ENCODE results near the gene UQCRHL.

The UQCRHL gene

DNA sequence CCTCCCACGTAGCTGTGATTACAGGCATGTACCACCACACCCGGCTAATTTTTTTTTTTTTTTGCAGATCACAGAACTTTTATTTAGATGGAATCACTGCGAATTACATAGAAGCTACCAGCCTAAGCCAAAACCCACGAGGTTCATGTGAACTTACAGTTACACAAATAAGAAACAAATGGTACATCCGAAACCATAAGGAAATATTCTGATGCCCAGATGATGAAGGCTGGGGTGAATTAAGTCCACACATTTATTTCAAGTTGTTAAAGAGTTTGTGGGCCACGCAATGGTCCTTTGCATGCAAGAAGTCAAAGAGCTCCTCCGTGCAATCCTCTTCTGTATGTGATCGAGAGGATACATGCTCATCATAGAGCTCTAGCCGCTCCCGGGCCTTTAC is 328 bp downstream of the UQCRHL start:
- no peaks in the 10 kb centered on the region for H3K36me3 ChIP-seq (ENCODE audit: control insufficient read depth in 1 of 2, insufficient read depth in 2 of 2, low read length in 2 of 2)
- H3K27me3 ChIP-seq (ENCODE audit: low read depth, low read length) = no peaks in the 10 kb centered on the region
- no peaks in the 10 kb centered on the region for H3K9me3 ChIP-seq (ENCODE audit: control insufficient read depth in 1 of 2, low read length in 2 of 2)
- no peak overlapping the region for H3K27ac ChIP-seq (ENCODE audit: low read length)
- no peak overlapping the region for H3K4me3 ChIP-seq (ENCODE audit: low read depth in 1 of 2, low read length in 2 of 2)
- no peaks in the 10 kb centered on the region for H3K4me1 ChIP-seq (ENCODE audit: control insufficient read depth in 1 of 2, insufficient read depth in 2 of 2, low read length in 2 of 2)

DNA sequence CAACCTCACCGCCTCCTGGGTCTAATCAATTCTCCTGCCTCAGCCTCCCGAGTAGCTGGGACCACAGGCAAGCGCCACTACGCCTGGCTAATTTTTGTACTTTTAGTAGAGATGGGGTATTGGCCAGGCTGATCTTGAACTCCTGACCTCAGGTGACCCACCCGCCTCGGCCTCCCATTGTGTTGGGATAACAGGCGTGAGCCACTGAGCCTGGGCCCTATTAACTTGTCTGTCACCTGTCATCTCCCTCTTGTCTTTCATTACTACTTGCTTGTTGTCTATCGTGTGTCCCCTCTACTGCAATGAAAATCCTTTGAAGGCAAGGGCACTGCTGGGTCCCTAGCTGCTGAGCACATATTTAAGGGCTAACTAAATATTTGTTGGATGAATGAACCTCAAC is 3.4 kb downstream of the UQCRHL start:
- no peaks in the 10 kb centered on the region for H3K27me3 ChIP-seq (ENCODE audit: low read depth, low read length)

DNA sequence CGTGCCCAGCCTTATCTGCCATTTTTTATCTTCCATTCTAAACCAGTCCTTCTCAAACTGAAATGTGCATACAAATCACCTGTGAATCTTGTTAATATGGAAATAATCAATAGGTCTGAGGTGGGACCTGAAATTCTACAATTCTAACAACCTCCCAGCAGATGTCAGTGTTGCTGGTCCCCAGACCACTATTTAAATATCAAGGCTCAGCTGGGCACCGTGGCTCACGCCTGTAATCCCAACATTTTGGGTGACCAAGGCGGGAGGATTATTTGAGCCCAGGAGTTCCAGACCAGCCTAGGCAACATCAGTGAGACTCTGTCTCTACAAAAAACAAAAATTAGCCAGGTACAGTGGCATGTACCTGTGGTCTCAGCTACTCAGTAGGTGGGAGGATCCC is 4.1 kb downstream of the UQCRHL start:
- Histone ChIP-seq H3K27me3 (ENCODE audit: low read depth, low read length) (no peaks in the 10 kb centered on the region), H3K27ac (ENCODE audit: low read length) (no peak overlapping the region), H3K9me3 (ENCODE audit: control insufficient read depth in 1 of 2, low read length in 2 of 2) (no peaks in the 10 kb centered on the region), H3K4me1 (ENCODE audit: control insufficient read depth in 1 of 2, insufficient read depth in 2 of 2, low read length in 2 of 2) (peaks cover 19 to 23% of the 10 kb centered on the region in 2 donors), H3K36me3 (ENCODE audit: control insufficient read depth in 1 of 2, insufficient read depth in 2 of 2, low read length in 2 of 2) (no peaks in the 10 kb centered on the region), H3K4me3 (ENCODE audit: low read depth in 1 of 2, low read length in 2 of 2) (no peak overlapping the region)

More for the DNA sequence above, 3.4 kb downstream of the UQCRHL start:
- Histone ChIP-seq H3K27ac (ENCODE audit: low read length) (no peak overlapping the region), H3K4me1 (ENCODE audit: control insufficient read depth in 1 of 2, insufficient read depth in 2 of 2, low read length in 2 of 2) (peaks cover 18 to 19% of the 10 kb centered on the region in 2 donors), H3K36me3 (ENCODE audit: control insufficient read depth in 1 of 2, insufficient read depth in 2 of 2, low read length in 2 of 2) (no peaks in the 10 kb centered on the region), H3K9me3 (ENCODE audit: control insufficient read depth in 1 of 2, low read length in 2 of 2) (no peaks in the 10 kb centered on the region), H3K4me3 (ENCODE audit: low read depth in 1 of 2, low read length in 2 of 2) (no peak overlapping the region)

DNA sequence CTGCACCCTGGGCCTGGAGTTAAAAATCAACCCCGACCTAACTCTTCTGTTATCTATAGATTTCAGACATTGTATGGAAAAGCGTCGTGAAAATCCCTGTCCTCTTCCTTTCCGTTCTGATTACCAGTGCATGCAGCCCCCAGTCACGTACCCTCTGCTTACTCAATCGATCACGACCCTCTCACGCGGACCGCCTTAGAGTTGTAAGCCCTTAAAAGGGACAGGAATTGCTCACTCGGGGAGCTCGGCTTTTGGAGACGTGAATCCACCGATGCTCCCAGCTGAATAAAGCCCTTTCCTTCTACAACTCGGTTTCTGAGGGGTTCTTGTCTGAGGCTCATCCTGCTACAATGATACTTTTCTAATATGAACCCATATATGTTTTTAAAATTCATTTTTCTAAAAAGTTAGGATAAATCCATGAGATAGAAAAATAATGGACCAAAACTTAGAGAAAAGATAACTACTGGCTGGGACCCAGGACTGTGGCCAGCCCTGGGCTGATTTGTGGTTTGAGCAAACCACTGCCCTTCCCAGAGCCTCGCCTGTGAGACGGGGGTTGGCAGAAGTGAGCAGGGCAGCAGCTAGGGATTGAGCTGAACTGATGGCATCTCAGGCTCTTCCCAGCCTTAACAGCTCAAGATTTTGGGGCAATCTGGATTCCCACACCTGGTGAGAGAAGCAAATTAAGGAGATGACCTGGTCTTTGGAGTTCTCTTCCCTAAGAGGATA is 5.0 kb downstream of the UQCRHL start:
- Histone ChIP-seq H3K27ac (ENCODE audit: low read length) (no peak overlapping the region), H3K4me1 (ENCODE audit: control insufficient read depth in 1 of 2, insufficient read depth in 2 of 2, low read length in 2 of 2) (peaks cover 19 to 23% of the 10 kb centered on the region in 2 donors), H3K27me3 (ENCODE audit: low read depth, low read length) (no peaks in the 10 kb centered on the region), H3K9me3 (ENCODE audit: control insufficient read depth in 1 of 2, low read length in 2 of 2) (no peaks in the 10 kb centered on the region), H3K4me3 (ENCODE audit: low read depth in 1 of 2, low read length in 2 of 2) (no peak overlapping the region), H3K36me3 (ENCODE audit: control insufficient read depth in 1 of 2, insufficient read depth in 2 of 2, low read length in 2 of 2) (no peaks in the 10 kb centered on the region)

DNA sequence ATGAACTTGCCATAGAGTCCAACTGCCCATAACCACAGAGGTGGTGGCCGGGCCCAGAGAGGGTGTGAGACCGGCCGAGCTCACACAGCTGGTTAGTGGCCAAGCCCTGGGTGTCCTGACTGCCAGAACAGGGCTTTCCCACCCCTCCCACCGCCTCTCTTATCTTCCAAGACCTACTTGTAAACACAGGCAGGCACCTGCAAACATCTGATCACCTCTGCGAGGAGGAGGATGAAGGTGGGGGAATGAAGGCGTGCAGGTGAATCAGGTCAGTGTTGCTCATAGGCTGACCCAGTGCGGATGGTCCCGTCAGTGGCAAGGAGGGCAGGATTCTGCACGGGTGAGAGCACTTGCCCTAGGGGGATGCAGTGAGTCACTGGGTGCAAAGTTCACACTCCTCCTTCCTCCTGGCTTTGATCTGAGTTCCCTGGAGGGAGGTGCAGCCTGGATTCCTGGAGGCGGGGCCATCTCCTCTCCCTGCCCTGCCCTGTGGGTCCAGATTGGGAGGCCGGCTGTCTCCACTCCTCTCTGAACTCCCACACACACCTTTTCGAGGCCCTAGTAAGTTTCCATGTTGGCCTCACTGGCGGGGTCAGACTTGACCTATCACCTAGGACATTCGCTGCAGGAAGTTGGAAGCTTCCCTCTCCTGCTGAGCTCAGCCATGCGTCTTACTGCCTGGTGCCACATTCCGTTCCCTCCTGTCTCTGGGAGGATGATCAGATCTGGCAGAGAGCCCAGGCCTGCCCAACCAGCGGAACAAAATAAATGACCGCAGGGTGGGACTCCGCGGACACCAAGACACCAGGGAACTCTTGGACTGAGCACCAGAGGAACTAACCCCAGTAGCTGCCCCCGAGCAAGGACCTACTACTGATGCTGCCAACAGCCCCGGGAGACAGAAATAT is 7.3 kb downstream of the UQCRHL start:
- Histone ChIP-seq H3K36me3 (ENCODE audit: control insufficient read depth in 1 of 2, insufficient read depth in 2 of 2, low read length in 2 of 2) (no peaks in the 10 kb centered on the region), H3K4me3 (ENCODE audit: low read depth in 1 of 2, low read length in 2 of 2) (no peak overlapping the region), H3K9me3 (ENCODE audit: control insufficient read depth in 1 of 2, low read length in 2 of 2) (no peaks in the 10 kb centered on the region), H3K4me1 (ENCODE audit: control insufficient read depth in 1 of 2, insufficient read depth in 2 of 2, low read length in 2 of 2) (peaks cover 23 to 24% of the 10 kb centered on the region in 2 donors), H3K27me3 (ENCODE audit: low read depth, low read length) (no peaks in the 10 kb centered on the region), H3K27ac (ENCODE audit: low read length) (peak overlapping the region; percentile 63)

DNA sequence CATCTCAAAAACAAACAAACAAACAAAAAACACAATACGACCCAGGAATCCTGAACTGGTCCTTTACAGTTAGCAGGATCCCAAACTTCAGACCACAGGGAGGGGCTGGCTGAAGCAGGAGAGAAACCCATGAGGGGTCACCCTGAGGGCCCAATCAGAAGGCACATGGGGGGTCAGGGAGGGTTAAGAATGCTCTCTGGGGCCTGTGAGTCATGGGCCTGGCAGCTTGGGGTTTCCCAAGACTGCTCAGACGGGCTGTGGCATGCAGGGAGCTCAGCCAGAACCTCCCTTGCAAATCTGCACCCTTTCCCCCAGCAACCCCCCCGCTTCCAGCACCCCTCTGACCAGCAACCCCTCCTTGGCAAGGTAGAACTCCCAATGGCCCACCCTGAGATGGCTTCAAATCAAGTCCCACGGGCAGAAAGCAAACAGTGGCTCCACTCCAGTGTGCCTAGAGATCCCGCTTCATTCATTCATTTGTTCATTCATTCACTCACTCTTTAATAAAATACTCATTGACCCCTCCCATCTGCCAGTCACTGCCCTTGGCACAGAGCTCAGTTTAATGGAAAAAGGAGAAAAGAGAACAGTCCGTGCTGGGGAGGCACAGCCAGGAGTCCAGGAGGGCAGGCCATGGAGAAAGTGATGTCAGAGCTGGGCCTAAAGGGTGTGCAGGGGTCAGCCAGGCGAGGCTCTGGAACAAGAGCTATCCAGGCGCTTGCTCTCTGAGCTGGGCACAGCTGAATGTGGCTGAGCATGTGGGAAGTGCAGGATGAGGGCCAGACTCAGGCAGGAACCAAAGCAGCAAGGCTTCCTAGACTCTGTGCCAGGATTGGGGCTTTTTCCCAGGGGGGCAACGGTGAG is 8.2 kb downstream of the UQCRHL start:
- Histone ChIP-seq H3K36me3 (ENCODE audit: control insufficient read depth in 1 of 2, insufficient read depth in 2 of 2, low read length in 2 of 2) (no peaks in the 10 kb centered on the region), H3K9me3 (ENCODE audit: control insufficient read depth in 1 of 2, low read length in 2 of 2) (no peaks in the 10 kb centered on the region), H3K4me3 (ENCODE audit: low read depth in 1 of 2, low read length in 2 of 2) (no peak overlapping the region), H3K4me1 (ENCODE audit: control insufficient read depth in 1 of 2, insufficient read depth in 2 of 2, low read length in 2 of 2) (peaks cover 23 to 24% of the 10 kb centered on the region in 2 donors), H3K27ac (ENCODE audit: low read length) (peak overlapping the region; percentile 63), H3K27me3 (ENCODE audit: low read depth, low read length) (no peaks in the 10 kb centered on the region)

DNA sequence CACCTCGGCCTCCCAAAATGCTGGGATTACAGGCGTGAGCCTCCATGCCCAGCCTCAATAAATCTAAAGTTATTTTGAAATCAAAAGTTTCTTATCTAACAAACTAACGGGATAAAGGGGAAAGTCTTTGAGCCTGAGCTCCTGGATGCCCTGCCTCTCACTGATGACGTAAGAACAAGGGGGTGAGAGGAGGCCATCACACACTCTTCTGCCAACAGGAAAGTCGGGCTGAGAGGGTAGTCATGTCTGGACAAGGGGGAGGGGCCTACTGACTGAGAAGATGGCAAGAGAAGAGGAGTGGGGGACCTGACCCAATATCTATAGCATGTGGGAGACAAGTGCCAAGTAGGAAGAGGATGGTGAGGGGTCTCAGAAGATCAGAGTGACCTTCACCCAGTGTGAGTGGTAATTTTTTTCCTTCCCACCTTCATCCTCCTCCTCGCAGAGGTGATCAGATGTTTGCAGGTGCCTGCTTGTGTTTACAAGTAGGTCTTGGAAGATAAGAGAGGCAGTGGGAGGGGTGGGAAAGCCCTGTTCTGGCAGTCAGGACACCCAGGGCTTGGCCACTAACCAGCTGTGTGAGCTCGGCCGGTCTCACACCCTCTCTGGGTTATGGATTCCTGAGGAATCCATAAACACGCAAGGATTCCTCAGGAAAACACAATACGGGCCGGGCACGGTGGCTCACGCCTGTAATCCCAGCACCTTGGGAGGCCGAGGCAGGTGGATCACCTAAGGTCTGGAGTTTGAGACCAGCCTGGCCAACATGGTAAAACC is 9.6 kb downstream of the UQCRHL start:
- Histone ChIP-seq H3K36me3 (ENCODE audit: control insufficient read depth in 1 of 2, insufficient read depth in 2 of 2, low read length in 2 of 2) (no peaks in the 10 kb centered on the region), H3K9me3 (ENCODE audit: control insufficient read depth in 1 of 2, low read length in 2 of 2) (no peaks in the 10 kb centered on the region), H3K4me3 (ENCODE audit: low read depth in 1 of 2, low read length in 2 of 2) (no peak overlapping the region), H3K27ac (ENCODE audit: low read length) (no peak overlapping the region), H3K4me1 (ENCODE audit: control insufficient read depth in 1 of 2, insufficient read depth in 2 of 2, low read length in 2 of 2) (peaks cover 23 to 24% of the 10 kb centered on the region in 2 donors), H3K27me3 (ENCODE audit: low read depth, low read length) (no peaks in the 10 kb centered on the region)

DNA sequence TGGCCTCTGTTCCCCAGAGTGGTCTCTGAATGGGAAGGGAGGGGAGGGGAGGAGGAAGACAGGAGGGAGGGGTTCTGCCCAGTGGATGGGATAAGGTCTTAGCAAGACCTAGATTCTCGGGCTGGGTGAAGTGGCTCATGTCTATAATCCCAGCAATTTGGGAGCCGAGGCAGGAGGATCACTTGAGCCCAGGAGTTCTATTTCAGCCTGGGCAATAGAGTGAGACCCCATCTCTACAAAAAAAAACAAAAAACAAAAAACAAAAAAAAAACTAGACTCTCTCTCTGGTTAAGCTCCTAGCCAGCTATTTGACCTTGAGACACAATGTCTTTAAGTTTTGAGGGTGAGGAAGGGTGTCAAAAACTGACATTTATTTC is 11.4 kb downstream of the UQCRHL start:
- H3K27me3 ChIP-seq (ENCODE audit: low read depth, low read length) = no peaks in the 10 kb centered on the region
- H3K9me3 ChIP-seq (ENCODE audit: control insufficient read depth in 1 of 2, low read length in 2 of 2) = no peaks in the 10 kb centered on the region
- no peaks in the 10 kb centered on the region for H3K36me3 ChIP-seq (ENCODE audit: control insufficient read depth in 1 of 2, insufficient read depth in 2 of 2, low read length in 2 of 2)
- peak overlapping the region; percentile 41 for H3K27ac ChIP-seq (ENCODE audit: low read length)
- H3K4me1 ChIP-seq (ENCODE audit: control insufficient read depth in 1 of 2, insufficient read depth in 2 of 2, low read length in 2 of 2) = peaks cover 24 to 27% of the 10 kb centered on the region in 2 donors
- H3K4me3 ChIP-seq (ENCODE audit: low read depth in 1 of 2, low read length in 2 of 2) = no peak overlapping the region

DNA sequence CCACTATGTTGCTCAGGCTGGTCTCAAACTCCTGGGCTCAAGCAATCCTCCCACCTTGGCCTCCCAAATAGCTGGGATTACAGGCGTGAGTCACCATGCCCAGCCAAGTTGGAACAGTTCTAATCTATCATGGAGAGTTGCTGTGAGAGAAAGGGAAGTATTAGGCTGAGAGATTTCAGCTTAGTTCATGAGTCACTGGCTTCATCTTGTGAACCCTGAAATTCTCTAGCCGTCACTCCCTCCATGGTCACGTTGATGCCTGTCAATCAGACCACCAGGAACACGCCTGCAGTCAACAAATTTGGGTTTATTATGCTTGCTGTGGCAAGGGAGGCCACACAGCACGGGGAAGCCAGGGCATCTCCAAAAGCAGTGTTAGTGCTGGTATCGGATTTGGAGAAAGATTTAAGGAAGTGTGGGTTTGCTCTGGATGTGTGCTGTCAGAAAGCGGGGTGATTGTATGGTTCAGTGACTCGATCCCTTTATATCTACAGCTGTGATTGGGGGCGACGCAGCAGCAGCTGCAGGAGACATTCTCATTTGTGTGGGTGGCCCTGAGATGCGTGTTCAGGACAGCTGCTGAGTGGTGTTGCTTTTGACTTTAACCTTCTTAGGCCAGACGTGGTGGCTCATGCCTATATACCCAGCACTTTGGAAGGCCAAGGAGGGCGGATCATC is 18.7 kb downstream of the UQCRHL start:
- no peak overlapping the region for H3K4me3 ChIP-seq (ENCODE audit: low read depth in 1 of 2, low read length in 2 of 2)
- H3K9me3 ChIP-seq (ENCODE audit: control insufficient read depth in 1 of 2, low read length in 2 of 2) = no peaks in the 10 kb centered on the region
- H3K27me3 ChIP-seq (ENCODE audit: low read depth, low read length) = no peaks in the 10 kb centered on the region
- H3K4me1 ChIP-seq (ENCODE audit: control insufficient read depth in 1 of 2, insufficient read depth in 2 of 2, low read length in 2 of 2) = peaks cover 0 to 4% of the 10 kb centered on the region in 2 donors
- no peak overlapping the region for H3K27ac ChIP-seq (ENCODE audit: low read length)
- H3K36me3 ChIP-seq (ENCODE audit: control insufficient read depth in 1 of 2, insufficient read depth in 2 of 2, low read length in 2 of 2) = peaks cover 0 to 12% of the 10 kb centered on the region in 2 donors

DNA sequence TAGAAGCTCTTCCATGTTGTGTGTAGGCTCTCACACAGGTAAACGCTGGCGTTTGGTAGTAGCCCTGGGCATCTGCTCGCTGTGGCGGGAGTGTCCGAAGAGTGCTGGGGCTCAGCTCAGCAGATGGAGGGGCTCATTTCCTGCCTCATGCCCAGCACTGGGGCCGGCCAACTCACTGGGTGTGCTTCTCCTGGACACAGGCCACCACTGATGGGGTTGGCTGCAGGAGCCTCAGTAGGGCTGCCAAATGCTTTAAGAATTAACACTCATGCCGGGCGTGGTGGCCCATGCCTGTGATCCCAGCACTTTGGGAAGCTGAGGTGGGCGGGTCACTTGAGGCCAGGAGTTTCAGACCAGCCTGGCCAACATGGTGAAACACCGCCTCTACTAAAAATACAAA is 20.9 kb downstream of the UQCRHL start:
- H3K4me1 ChIP-seq (ENCODE audit: control insufficient read depth in 1 of 2, insufficient read depth in 2 of 2, low read length in 2 of 2) = no peaks in the 10 kb centered on the region
- no peak overlapping the region for H3K4me3 ChIP-seq (ENCODE audit: low read depth in 1 of 2, low read length in 2 of 2)
- no peaks in the 10 kb centered on the region for H3K27me3 ChIP-seq (ENCODE audit: low read depth, low read length)
- no peak overlapping the region for H3K27ac ChIP-seq (ENCODE audit: low read length)
- H3K36me3 ChIP-seq (ENCODE audit: control insufficient read depth in 1 of 2, insufficient read depth in 2 of 2, low read length in 2 of 2) = peaks cover 0 to 16% of the 10 kb centered on the region in 2 donors
- no peaks in the 10 kb centered on the region for H3K9me3 ChIP-seq (ENCODE audit: control insufficient read depth in 1 of 2, low read length in 2 of 2)

All from muscle layer of duodenum (tissue), 2 donors.